NOMO-1 treated with DMSO at 0.1 percent for 48 hours (cell line): ENCODE results near the gene ZDHHC14.
A peak's percentile ranks its signal among the peaks of the same experiment; 100 is the strongest.

Source experiments
- DNase-seq: peaks from one replicate; lab custom pipeline; 2025; ENCODE audit not compliant: unreplicated experiment; lab: John Stamatoyannopoulos, UW

Gene ZDHHC14

GRCh38 chr6:157531169-157531985, 150.4 kb downstream of the ZDHHC14 start:
- no peak for DNase-seq

- DNase-seq, result no peak
Observed at GRCh38 chr6:157531986-157532365, 151.0 kb downstream of the ZDHHC14 start.

- no peak for DNase-seq
Observed at GRCh38 chr6:157533048-157533871, 152.3 kb downstream of the ZDHHC14 start.

GRCh38 chr6:157534134-157534871, 153.3 kb downstream of the ZDHHC14 start:
- no peak for DNase-seq

- DNase-seq, result no peak
Observed at GRCh38 chr6:157534977-157535339, 154.0 kb downstream of the ZDHHC14 start.

GRCh38 chr6:157535340-157536222, 154.6 kb downstream of the ZDHHC14 start:
- peak; percentile 87 for DNase-seq

GRCh38 chr6:157536223-157536545, 155.2 kb downstream of the ZDHHC14 start:
- no peak for DNase-seq

GRCh38 chr6:157537556-157537955, 156.6 kb downstream of the ZDHHC14 start:
- no peak for DNase-seq

- DNase-seq, result no peak
Observed at GRCh38 chr6:157538168-157538567, 157.2 kb downstream of the ZDHHC14 start.

GRCh38 chr6:157538698-157539097, 157.7 kb downstream of the ZDHHC14 start:
- DNase-seq, result no peak

- DNase-seq, result peak; percentile 21
Observed at GRCh38 chr6:157539421-157539822, 158.4 kb downstream of the ZDHHC14 start.

- DNase-seq, result no peak
Observed at GRCh38 chr6:157539900-157540752, 159.1 kb downstream of the ZDHHC14 start.

GRCh38 chr6:157541618-157542413, 160.8 kb downstream of the ZDHHC14 start:
- no peak for DNase-seq

- no peak for DNase-seq
Observed at GRCh38 chr6:157542414-157543160, 161.6 kb downstream of the ZDHHC14 start.

GRCh38 chr6:157546321-157546720, 165.3 kb downstream of the ZDHHC14 start:
- no peak for DNase-seq

- DNase-seq, result no peak
Observed at GRCh38 chr6:157547112-157547511, 166.1 kb downstream of the ZDHHC14 start.

- DNase-seq, result peak; percentile 14
Observed at GRCh38 chr6:157548635-157549467, 167.9 kb downstream of the ZDHHC14 start.

- DNase-seq, result no peak
Observed at GRCh38 chr6:157549468-157549745, 168.4 kb downstream of the ZDHHC14 start.
